Measurements from ENCODE around the gene SCN2A.

Gene SCN2A

DNA sequence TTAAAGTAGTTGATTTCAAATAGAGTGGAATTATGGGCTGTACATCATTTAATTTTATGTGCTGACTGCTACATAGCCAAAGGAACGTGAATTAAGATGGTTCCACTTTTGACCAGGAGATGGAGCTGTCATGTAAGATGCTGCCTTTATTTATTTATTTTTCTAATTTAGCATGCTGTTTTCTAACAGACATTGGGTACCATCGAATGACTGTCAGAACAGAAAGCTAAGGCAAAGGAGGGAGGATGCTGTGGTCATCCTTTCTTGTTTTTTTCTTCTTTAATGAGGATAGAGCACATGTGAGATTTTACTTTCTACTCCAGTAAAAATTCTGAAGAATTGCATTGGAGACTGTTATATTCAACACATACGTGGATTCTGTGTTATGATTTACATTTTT, at the start of gene SCN2A:
Gene SCN2A, plus strand, starts transcription at position 185 of the 400 bp plus-strand sequence. CDS start 56,410 bp downstream, outside the sequence.
- DNase-seq, result peak; percentile 17 to 19

GRCh38 chr2:165191096-165191728, 48.0 kb upstream of the SCN2A start:
- no peak for DNase-seq

DNA sequence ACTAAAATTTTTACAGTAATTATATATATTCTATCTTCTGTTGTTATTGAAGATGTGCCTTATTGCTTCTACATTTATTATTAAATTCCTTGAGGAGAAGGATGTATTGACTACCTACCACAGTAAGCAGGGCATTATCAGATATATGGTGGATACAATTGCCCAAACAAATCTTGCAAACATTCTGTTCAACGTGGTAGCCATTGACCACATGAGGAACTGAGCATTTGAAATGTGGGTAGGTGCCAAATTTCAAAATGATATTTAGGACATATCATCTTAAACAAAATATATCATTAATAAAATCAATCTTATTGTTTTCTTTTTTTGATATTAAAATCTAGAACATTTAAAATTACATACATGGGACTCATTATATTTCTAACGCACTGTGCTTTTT, 46.5 kb upstream of the SCN2A start:
- DNase-seq, result no peak

- DNase-seq, result no peak
These were observed 45.9 kb upstream of the SCN2A start for GRCh38 chr2:165193178-165193777.

- no peak for DNase-seq
These were observed 42.8 kb upstream of the SCN2A start for GRCh38 chr2:165196411-165196810.

GRCh38 chr2:165197346-165197745, 41.9 kb upstream of the SCN2A start:
- peak; percentile 46 to 47 for DNase-seq

DNA sequence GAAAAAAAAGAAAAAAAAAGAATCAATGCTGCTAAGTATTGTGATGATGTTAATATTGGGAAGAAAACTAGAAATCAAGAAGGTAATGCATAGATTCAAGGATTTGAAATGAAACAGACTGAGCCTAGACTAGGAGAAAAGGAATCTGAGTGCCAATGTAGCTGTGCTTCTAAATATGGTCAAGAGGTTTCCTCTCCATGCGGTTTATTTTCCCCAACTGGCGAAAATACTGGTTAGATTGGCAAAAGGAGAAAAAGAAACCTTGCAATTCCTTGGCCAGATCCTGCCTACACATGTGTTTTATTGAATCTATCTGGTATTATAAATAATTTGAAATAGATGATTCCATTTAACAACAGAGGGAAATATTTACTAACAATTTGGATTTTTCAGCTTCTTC, 41.0 kb upstream of the SCN2A start:
- no peak for DNase-seq

DNA sequence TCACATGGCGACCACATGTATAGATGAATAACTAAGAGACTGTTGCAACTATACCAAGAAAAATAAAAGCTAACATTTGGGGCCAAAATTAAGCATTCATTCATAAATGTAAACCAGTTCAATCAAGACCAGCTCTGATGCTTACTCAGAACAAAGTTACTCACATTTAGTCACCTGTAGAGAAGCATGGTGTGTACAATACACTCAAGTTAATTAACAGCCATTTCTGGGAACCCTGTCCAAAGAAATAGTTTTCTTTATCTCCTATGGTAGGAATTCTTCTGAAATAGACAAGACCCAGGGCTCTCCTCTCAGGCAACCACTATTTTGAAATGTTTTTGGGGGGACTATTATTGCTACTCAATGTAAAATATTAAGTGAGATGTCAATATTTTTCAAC, 37.0 kb upstream of the SCN2A start:
- no peak for DNase-seq

DNA sequence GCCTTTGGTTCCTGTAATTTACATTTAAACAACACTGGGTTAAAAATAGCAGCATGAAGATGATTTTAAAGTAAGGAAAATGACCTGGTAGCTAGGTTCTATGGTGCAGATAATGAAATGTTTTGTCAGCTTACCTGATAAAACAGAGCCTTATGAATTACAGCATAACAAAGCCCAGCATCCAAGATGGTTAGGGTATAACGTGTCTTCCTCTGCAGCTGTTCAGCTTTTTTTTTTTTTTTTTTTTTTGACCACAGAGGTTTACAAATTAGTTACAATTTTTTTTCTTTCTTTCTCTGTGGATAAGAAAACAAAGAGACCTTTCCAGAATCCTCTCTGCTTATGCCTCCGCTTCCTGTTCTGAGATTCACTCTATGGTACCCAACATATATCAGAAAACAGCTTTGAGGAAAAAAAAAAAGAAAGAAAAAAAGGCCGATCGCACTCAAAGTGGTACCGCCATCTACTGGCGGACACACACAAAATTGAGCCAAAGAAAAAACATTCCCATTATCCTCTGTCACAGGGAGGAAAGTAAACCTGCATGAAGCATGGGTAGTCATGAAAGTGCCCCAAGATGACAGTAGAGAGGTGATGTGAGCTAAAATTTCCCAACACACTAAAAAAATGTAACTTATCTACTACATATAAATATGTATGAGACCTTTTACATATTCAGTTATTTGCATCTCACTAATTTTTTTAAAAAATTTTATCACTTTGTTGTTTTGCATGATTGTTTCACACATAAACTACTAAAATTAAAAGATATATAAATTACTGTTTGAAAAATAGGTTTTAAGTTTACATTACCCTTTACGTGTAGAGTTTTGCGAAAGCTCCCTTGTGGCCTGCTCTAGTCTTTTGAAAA, 35.3 kb upstream of the SCN2A start, which contains the start of gene SCN3A:
Gene SCN3A, minus strand, starts transcription at position 362 of the 871 bp plus-strand sequence. CDS start 27,656 bp downstream, outside the sequence.
- peak; percentile 26 to 36 for DNase-seq

DNA sequence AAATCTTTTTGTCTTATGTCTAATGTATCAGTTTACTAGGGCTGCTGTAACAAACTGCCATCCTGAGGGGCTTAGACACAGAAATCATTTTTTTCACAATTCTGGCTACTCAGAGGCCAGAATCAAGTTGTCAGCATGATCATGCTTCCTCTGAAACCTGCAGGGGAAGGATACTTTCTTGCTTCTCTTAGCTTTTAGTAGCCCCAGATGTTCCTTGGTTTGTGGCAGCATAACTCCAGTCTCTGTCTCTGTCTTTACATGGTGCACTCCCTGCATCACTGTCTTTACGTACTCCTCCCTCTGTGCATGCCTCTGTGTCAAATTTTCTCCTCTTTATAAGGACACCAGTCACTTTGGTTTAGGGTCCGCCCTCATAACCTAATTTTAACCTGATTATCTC, 33.3 kb upstream of the SCN2A start:
- DNase-seq, result no peak

GRCh38 chr2:165208094-165208493, 31.1 kb upstream of the SCN2A start:
- DNase-seq, result no peak

- DNase-seq, result no peak
These were observed 25.1 kb upstream of the SCN2A start for GRCh38 chr2:165214093-165214492.

DNA sequence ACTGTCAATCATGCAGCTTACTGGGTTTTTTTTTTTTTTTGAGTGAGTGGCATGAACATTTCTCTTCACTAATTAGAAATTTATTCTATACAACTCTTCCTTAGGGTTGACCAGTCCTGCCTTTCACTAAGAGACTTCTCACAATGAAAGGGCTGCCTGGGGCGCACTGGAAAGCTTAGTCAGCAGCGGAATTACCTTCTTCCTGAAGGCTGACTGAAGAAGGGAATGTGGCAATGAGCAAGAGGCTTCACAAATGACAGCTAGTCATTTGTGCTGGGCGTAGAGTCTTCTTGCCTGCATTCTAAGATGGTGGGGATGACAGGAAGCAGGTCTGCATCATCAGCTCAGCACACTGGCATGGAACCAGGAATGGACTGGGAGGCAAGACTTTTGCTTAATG, 19.7 kb upstream of the SCN2A start:
- no peak for DNase-seq

GRCh38 chr2:165224941-165225340, 14.3 kb upstream of the SCN2A start:
- DNase-seq, result no peak

DNA sequence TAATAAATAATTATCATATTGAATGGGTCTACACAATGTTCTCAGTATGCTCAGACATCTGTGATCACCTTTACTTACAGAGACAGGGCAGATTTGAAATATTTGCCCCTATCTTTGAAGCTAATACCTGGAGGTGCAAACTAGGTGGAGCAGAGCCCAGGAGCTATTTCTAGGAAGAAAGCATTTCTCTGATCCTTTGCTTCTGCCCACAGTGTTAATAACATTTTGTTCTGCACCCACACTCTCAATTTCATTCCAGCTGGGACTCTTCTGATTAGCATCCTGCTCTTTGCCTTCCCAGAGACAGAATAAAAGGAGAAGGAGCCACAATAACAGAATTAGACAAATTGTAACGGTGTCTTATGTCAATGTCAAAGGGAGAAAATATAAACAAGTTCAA, 11.6 kb upstream of the SCN2A start:
- DNase-seq, result no peak

DNA sequence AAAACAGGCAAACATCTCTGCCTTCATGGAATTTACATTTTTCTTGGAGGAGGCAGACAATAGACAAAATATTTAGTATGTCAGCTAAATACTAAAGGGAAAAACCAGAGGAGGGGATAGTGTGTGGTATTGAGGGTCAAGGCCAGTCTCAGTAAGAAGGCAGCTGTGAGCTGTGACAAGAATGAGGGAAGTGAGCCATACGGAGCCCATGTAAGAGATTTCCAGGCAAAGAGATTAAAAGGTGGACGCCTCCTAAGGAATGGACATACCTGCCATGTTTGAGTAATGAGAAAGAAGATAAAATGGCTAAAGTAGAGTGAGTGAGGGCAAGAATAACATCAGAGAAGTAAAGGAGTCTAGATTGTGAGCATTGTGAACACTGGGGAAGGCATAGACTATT, 2.2 kb upstream of the SCN2A start:
- no peak for DNase-seq

GRCh38 chr2:165238295-165238694, 919 bp upstream of the SCN2A start:
- DNase-seq, result no peak

- DNase-seq, result no peak
These were observed 772 bp downstream of the SCN2A start for GRCh38 chr2:165239856-165240515.

- DNase-seq, result no peak
These were observed 1.7 kb downstream of the SCN2A start for GRCh38 chr2:165240916-165241315.

DNA sequence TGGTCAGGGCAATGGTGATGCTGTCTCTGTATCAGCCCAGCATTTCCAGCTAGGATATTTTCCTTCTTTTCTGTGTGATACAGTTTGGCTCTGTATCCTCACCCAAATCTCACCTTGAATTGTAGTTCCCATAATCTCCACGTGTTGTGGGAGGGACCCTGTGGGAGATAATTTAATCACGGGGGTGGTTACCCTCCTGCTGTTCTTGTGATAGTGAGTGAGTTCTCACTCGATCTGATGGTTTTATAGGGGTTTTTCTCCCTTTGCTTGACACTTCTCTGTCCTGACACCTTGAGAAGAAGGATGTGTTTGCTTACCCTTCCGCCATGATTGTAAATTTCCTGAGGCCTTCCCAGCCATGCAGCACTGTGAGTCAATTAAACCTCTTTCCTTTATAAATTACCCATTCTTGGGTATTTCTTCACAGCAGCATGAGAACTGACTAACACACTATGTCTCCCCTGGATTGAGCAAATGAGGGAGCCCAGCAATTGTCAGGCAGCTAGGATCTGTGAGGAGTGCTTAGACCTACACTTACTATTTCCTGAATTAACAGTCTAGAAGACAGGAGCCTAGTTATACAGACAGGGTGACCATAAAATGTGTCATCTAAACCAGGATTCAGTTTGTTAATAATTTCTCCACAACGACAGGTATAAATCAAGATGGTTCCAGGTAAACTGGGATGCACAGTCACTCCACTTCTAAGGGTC, 6.0 kb downstream of the SCN2A start:
- no peak for DNase-seq

GRCh38 chr2:165248238-165248637, 9.0 kb downstream of the SCN2A start:
- no peak for DNase-seq

GRCh38 chr2:165251366-165251765, 12.2 kb downstream of the SCN2A start:
- no peak for DNase-seq

GRCh38 chr2:165253178-165253577, 14.0 kb downstream of the SCN2A start:
- no peak for DNase-seq

All from NCI-H1930 (cell line).